A549 (cell line): ENCODE results near the gene BCL2L1.

Source experiments
- CHD2 ChIP-seq: fragments of 150-350 bp; IDR thresholded peaks from 2 replicates; pipeline ENCODE4 v1.6.1; 2014; ENCODE audit warnings: low read length; ENCODE audit not compliant: partially characterized antibody
- CHD4 ChIP-seq: fragments of 200-600 bp; sonication (generic); IDR thresholded peaks from 2 replicates; pipeline ENCODE4 v1.6.1; 2016; ENCODE audit warnings: antibody characterized with exemption, mild to moderate bottlenecking, borderline replicate concordance
- EP300 ChIP-seq, 2 experiments: fragments of >200 bp; sonication (Bioruptor Twin); formaldehyde crosslinking; IDR thresholded peaks; 2 replicates in 1 of 2; 3 replicates in 1 of 2; pipeline ENCODE4 v1.6.1; 2016 to 2017
- JUNB ChIP-seq: fragments of >200 bp; sonication (Bioruptor Twin); formaldehyde crosslinking; IDR thresholded peaks from 2 replicates; pipeline ENCODE4 v1.6.1; 2016
- POLR2A ChIP-seq: IDR thresholded peaks from 2 replicates; pipeline ENCODE4 v1.6.1; 2012; ENCODE audit warnings: mild to moderate bottlenecking, low read length
- TF ChIP-seq, protein P1 (sequence below): fragments of >200 bp; sonication (Bioruptor Twin); formaldehyde crosslinking; IDR thresholded peaks from 3 replicates; pipeline ENCODE4 v1.6.1; 2016
- TF ChIP-seq, protein P2 (sequence below): fragments of >200 bp; sonication (Bioruptor Twin); formaldehyde crosslinking; IDR thresholded peaks from 3 replicates; pipeline ENCODE4 v1.5.1; 2016

DNA sequence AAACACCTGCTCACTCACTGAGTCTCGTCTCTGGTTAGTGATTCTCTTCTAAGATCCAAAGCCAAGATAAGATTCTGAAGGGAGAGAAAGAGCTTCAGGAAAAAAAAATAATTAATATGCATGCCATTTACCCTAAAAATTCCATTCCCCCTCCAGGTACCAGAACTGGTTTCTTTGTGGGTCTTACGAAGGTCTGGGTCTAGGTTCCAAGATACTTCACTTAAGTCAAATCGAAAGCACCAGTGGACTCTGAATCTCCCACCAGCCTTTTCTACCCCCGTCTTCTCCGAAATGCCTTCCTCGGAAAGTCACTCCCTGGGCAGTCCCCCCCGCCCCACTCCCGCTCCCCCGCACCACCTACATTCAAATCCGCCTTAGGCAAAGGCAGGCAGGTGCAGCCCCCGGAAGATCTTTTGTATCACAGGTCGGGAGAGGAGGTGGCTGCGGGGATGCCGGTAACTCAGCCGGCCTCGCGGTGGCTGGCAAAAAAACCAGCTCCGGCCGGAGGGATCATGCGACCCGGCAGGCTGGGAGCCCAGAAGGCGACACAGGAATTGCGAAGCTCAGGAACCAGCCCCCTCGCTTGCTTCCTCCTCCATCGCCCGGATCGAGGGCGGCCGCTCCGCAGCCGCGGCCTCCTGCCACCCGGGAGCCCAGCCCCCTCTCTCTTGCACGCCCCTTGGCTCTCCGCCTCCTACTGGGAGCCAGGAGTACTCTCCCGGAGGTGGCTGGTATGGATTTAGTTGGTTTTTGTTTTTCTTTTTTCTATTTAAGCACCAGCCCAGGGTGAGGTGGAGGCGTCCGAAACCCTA lies at the start of gene BCL2L1:
- TF ChIP-seq, protein P1, sequence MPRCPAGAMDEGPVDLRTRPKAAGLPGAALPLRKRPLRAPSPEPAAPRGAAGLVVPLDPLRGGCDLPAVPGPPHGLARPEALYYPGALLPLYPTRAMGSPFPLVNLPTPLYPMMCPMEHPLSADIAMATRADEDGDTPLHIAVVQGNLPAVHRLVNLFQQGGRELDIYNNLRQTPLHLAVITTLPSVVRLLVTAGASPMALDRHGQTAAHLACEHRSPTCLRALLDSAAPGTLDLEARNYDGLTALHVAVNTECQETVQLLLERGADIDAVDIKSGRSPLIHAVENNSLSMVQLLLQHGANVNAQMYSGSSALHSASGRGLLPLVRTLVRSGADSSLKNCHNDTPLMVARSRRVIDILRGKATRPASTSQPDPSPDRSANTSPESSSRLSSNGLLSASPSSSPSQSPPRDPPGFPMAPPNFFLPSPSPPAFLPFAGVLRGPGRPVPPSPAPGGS = no peak; the same call in 2 of the 3 replicates
- TF ChIP-seq CHD2 (no peak), EP300 (IDR thresholded peaks at IDR 0.05) (0 out of 5 replicates have a peak, but pooled peaks of 1 of the 2 experiments have one; percentile 11), CHD4 (no peak), POLR2A (peak; percentile 45), JUNB (no peak)
- TF ChIP-seq, protein P2, sequence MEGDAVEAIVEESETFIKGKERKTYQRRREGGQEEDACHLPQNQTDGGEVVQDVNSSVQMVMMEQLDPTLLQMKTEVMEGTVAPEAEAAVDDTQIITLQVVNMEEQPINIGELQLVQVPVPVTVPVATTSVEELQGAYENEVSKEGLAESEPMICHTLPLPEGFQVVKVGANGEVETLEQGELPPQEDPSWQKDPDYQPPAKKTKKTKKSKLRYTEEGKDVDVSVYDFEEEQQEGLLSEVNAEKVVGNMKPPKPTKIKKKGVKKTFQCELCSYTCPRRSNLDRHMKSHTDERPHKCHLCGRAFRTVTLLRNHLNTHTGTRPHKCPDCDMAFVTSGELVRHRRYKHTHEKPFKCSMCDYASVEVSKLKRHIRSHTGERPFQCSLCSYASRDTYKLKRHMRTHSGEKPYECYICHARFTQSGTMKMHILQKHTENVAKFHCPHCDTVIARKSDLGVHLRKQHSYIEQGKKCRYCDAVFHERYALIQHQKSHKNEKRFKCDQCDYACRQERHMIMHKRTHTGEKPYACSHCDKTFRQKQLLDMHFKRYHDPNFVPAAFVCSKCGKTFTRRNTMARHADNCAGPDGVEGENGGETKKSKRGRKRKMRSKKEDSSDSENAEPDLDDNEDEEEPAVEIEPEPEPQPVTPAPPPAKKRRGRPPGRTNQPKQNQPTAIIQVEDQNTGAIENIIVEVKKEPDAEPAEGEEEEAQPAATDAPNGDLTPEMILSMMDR = peak; percentile 32; the same call in 1 of the 3 replicates
